WERI-Rb-1 (cell line): ENCODE results near the gene NR6A1.

Source experiments
- DNase-seq: peaks from one replicate; pipeline ENCODE4 v3.0.0-alpha.2; 2020
- H3K27ac ChIP-seq: fragments of 250-450 bp; sonication (Bioruptor Pico); 2 replicates; pipeline ENCODE4 v1.5.1; 2020; ENCODE audit warnings: mild to moderate bottlenecking, moderate library complexity
- H3K27me3 ChIP-seq: fragments of 250-450 bp; sonication (Bioruptor Pico); 2 replicates; pipeline ENCODE4 v1.5.1; 2021; ENCODE audit warnings: mild to moderate bottlenecking, low read depth, moderate library complexity; ENCODE audit not compliant: insufficient read depth, severe bottlenecking
- H3K36me3 ChIP-seq: fragments of 250-450 bp; sonication (Bioruptor Pico); 2 replicates; pipeline ENCODE4 v1.5.1; 2020; ENCODE audit warnings: mild to moderate bottlenecking, moderate library complexity
- H3K4me3 ChIP-seq: 2 replicates; pipeline ENCODE4 v1.5.1; 2011; ENCODE audit warnings: low read depth, mild to moderate bottlenecking, control low read depth, low read length
- H3K9me3 ChIP-seq: fragments of 250-450 bp; sonication (Bioruptor Pico); 2 replicates; pipeline ENCODE4 v1.5.1; 2021; ENCODE audit warnings: mild to moderate bottlenecking, moderate library complexity; ENCODE audit not compliant: severe bottlenecking
- CTCF ChIP-seq: IDR thresholded peaks from 2 replicates; pipeline ENCODE4 v1.5.1; 2011; ENCODE audit warnings: low read depth, mild to moderate bottlenecking, control low read depth, inconsistent platforms, low read length

The NR6A1 gene

GRCh38 chr9:124697326-124698200 lies 73.5 kb downstream of the NR6A1 start:
- no peak for TF ChIP-seq CTCF
- H3K27ac ChIP-seq = no peak overlapping the region
- H3K27me3 ChIP-seq = no peaks in the 10 kb centered on the region
- no peaks in the 10 kb centered on the region; the same call in none of the 2 replicates for H3K36me3 ChIP-seq
- no peaks in the 10 kb centered on the region for H3K9me3 ChIP-seq
- H3K4me3 ChIP-seq = no peak overlapping the region
- no peak for DNase-seq

- Histone ChIP-seq H3K9me3 (no peaks in the 10 kb centered on the region), H3K4me3 (no peak overlapping the region), H3K27me3 (no peaks in the 10 kb centered on the region), H3K36me3 (no peaks in the 10 kb centered on the region; the same call in none of the 2 replicates), H3K27ac (no peak overlapping the region)
- DNase-seq = no peak
- TF ChIP-seq CTCF = no peak
These were observed 75.0 kb downstream of the NR6A1 start for GRCh38 chr9:124696101-124696500.

DNA sequence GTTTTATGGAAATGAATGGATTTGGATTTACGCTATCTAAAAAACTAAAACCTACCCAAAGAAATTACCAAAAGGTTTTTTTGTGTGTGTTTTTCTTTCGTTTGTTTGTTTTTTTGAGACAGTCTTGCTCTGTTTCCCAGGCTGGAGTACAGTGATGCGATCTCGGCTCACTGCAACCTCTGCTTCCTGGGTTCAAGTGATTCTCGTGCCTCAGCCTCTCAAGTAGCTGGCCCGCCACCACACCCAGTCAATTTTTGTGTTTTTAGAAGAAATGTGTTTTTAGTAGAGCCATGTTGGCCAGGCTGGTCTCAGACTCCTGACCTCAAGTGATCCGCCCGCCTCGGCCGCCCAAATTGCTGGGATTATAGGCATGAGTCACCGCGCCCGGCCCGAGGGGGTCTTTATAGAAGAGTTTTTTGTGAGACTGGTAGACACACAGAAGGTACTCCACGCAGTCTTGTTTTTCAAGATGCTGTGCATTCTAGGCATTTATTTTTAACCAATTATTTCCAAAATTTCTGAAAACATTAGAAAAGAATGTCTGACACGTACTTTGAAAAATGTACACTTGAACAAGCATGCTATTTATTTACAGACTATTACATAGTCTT lies 75.7 kb downstream of the NR6A1 start:
- TF ChIP-seq CTCF = no peak
- DNase-seq = no peak
- H3K36me3 ChIP-seq = no peaks in the 10 kb centered on the region; the same call in none of the 2 replicates
- H3K4me3 ChIP-seq = no peak overlapping the region
- H3K9me3 ChIP-seq = no peaks in the 10 kb centered on the region
- H3K27ac ChIP-seq = no peak overlapping the region
- no peaks in the 10 kb centered on the region for H3K27me3 ChIP-seq

GRCh38 chr9:124694414-124695279 lies 76.5 kb downstream of the NR6A1 start:
- Histone ChIP-seq H3K27ac (no peak overlapping the region), H3K27me3 (no peaks in the 10 kb centered on the region), H3K4me3 (no peak overlapping the region), H3K36me3 (no peaks in the 10 kb centered on the region; the same call in none of the 2 replicates), H3K9me3 (no peaks in the 10 kb centered on the region)
- no peak for DNase-seq
- TF ChIP-seq CTCF = no peak

DNA sequence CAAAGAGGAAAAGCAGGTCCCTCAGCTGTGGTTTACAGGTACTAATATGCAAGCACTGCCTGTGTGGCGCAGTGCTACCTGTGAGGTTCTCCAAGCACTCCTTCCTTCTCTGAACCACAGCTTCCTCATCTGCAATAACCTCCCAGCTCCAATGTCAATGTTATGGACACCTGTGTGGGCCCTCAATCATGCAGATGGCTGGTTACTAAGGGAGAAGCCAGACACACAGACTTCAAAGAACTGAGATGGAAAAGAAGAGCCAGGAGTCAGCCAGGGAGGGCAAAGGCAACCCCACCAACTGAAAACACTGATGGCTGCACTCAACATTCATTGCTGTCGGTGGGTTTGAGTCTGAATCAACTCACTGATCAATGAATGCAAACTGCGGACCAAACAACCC lies 77.7 kb downstream of the NR6A1 start:
- no peak overlapping the region for H3K27ac ChIP-seq
- H3K4me3 ChIP-seq = no peak overlapping the region
- H3K36me3 ChIP-seq = peaks cover 2% of the 10 kb centered on the region
- H3K9me3 ChIP-seq = no peaks in the 10 kb centered on the region
- no peak for TF ChIP-seq CTCF
- no peaks in the 10 kb centered on the region for H3K27me3 ChIP-seq
- DNase-seq = no peak
